ENCODE data around the gene AJAP1.

DNA sequence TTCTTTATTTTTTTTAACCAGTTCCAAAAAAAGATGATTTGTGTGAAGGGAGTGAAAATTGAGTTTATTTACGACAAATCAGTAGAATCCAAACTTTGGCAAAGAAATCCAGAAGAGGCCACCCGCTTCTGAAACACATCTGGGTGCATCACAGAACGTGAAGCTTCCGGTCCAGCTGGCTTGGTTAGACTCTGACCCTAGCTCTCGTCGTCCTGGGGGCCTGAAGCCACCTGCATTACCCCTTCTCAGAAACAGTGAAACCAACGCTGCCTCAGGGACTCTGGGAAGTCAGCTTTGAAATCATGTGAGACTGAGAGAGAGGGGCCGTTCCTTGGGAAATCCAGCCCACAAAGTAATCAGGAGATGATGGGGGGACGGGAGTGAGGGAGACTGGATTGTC, 21.8 kb downstream of the AJAP1 start:
- TF ChIP-seq, protein P1, sequence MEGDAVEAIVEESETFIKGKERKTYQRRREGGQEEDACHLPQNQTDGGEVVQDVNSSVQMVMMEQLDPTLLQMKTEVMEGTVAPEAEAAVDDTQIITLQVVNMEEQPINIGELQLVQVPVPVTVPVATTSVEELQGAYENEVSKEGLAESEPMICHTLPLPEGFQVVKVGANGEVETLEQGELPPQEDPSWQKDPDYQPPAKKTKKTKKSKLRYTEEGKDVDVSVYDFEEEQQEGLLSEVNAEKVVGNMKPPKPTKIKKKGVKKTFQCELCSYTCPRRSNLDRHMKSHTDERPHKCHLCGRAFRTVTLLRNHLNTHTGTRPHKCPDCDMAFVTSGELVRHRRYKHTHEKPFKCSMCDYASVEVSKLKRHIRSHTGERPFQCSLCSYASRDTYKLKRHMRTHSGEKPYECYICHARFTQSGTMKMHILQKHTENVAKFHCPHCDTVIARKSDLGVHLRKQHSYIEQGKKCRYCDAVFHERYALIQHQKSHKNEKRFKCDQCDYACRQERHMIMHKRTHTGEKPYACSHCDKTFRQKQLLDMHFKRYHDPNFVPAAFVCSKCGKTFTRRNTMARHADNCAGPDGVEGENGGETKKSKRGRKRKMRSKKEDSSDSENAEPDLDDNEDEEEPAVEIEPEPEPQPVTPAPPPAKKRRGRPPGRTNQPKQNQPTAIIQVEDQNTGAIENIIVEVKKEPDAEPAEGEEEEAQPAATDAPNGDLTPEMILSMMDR (IDR thresholded peaks at IDR 0.05): no peak
- no peak for TF ChIP-seq POLR2A (IDR thresholded peaks at IDR 0.05)
